GM19023 (cell line): ENCODE data around the gene GPR107.
A peak's percentile ranks its signal among the peaks of the same experiment; 100 is the strongest.

ENCODE experiments used
- ATAC-seq: cut with Tn5 transposase; IDR thresholded peaks from one replicate; pipeline ENCODE4 v1.9.1; 2021; ENCODE audit warnings: mild to moderate bottlenecking, moderate library complexity; ENCODE audit not compliant: unreplicated experiment

The GPR107 gene

DNA sequence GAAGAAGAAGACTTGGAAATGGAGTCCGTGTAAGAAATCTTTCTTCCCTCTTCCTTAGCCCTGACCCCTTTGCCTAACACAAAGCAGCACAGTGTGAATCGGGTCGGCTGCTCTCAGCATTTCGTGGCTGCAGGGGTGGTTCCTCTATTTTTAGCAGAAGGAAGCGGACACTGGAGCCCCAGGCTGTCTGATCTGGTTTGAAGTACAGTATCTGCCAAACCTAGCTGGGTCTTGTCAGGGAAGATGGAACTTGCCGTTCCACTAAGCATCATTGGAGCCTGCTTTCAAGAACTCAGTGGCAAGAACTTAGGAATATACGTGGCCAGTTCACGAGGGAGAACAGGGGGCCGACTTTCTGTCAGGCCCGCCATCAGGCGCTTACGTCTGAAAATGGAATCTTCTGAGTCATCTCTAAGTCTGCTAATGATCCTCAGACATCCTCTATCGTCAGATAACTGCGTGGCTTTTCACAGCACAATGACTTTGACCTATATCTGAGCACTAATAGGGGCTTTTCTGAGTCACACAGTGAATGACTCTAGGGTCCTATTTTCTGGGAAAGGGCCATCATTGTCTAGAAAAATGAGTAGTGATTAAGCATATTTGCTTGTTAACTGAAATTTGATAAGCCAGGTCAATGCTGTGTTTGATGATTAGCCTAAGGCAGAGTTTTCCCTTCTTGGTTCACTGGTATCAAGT lies 75.2 kb downstream of the GPR107 start:
- peak; percentile 67 for ATAC-seq

DNA sequence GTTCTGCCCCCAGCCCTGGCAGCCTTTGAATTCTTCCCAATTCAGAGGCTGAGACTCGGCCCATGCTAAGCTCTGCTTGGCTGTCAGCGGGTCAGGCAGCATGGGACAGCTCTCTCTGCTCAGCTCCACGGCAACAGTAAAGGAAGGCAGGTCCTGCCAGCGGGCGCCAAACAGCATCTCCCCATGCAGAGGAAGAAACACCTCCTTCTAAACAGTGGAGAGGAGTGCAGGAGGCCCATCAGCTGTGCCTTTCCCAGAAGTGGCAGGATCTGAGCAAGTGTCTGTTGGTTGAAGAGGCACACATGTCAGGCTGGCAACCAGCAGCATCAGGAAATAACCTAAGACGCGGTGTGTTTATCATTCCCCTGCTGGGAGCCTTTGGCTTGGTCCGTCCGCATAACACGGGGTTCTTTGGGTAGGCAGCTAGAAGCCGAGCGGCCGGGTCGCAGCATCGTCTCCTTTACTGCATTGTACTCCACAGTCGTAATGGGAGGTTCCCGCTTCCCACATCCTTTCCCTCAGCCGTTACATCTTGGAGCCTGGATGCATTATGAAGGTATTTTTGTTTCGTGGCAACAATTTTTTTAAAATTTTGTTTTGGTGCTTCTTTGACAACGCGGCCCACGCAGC lies 75.8 kb downstream of the GPR107 start:
- ATAC-seq = no peak

DNA sequence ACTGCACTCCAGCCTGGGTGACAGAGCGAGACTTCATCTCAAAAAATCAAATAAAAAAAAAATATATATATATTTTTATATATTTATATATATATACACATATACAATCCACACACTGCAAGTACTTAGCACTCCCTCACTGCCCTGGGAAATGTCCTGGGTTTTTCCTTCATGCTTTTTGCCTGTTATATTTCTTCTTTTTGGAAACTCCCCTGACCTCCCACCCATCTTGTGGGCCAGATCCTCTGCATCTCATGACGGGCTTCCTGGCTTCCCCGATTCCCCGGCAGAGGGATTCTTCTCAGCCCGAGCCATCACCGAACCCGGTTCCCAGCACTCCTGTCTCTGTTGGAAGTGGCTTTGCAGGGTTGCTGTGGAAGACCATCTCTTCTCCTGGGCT lies 79.0 kb downstream of the GPR107 start:
- no peak for ATAC-seq

DNA sequence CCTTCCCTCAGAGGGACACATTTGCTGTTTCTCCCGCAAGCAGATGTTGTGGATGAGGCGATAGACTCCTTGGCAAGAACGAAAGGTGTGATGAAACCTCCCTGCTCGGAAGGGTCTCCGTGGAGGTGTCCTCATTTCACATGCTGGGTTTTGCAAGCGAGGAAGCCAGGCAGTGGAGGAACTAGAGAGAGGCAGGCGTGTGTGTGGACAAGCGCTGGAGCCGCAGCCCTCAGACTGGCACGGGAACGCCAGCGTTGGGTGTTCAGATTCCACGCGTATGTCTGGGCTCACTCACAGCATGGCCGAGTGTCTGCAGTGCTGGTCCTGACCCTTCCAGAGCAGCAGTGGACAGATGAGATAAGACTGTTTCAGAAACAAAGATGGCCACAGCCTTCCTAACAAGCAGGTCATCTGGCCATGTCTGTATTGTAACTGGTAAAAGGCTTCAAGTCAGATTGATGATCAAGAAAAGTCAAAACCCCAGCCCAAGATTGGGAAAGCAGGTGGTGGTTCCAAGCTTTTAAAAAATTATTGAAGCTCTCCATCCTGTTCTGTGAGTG lies 83.5 kb downstream of the GPR107 start:
- ATAC-seq = no peak

DNA sequence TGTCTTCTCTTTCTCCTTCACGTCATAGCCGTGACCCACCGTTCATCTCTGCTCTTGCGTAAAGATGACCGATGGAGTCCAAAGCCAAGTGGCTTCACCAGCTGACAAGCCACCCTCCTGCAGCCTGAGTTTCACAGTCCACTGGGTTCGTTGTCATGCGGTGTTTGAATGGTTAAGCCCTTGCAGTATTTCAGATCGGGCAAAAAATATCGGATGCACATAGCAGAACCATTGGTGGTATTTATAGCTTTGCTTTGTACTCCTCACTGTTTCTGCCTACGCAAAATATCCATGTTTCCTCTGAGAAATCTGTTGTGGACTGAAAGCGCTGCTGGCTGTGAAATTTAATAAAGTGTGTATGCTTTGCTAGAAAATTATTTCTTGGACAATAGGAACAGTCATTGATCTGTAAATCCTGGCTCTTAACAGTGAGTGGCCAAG lies 84.0 kb downstream of the GPR107 start:
- no peak for ATAC-seq

DNA sequence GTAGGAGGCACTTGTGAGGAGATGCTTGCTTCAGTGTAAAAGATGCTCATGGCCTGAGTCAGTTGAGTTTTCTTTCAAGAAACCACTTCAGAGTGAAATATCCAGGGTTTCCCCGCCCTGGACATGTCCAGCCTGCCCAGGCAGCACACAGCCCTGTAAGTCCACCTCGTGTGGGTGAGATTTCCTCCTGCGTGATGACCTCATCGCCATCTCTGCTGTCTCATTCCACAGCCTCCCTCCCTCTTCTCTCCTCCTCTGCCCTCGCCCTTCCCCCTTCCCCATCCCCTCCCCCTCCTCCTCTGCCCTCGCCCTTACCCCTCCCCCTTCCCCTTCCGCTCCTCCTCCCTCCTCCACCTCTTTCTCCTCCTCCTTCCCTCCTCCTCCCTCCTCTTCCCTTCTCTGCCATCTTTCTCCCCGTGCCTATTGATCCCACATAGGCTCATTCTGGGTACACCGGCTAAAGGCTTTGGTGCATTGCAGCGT lies 84.5 kb downstream of the GPR107 start:
- no peak for ATAC-seq

DNA sequence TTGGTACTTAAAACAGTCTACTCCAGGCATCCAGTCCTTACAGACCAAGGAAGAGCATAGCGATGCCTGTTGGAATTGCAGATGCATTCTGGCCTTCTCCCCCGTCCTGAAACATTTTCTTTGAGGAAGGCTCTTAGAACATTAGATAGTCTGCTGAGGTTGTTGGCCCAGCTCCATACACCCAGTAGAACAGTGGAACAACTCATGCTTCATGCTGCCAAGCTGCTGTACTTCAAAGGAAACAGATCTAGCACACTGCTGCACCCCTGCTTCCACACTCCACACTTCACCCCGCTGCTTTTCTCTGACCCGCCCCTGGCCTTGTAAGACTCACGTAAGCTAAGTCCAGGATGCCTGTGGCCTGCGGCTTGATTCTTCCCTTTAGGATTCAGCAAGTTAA lies 85.1 kb downstream of the GPR107 start:
- ATAC-seq = no peak

DNA sequence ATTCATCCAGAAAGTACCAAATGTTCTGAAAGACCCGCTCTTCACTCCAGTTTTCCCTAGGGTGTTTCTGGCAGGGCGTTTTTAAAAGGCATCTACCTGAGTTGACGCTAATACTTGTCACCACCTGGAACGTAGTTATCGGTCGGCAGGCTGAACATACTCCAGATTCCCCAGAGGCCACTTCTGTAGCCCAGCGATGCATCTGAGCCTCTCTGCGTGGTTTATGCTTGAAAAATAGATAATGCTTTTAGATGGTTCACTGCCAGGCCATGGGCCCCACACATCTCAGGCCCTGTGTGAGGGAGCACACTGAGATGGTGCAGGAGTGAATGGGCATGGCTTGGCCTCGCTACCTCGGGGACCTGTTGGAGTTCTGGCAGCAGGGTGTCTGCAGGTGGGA lies 85.5 kb downstream of the GPR107 start:
- no peak for ATAC-seq

DNA sequence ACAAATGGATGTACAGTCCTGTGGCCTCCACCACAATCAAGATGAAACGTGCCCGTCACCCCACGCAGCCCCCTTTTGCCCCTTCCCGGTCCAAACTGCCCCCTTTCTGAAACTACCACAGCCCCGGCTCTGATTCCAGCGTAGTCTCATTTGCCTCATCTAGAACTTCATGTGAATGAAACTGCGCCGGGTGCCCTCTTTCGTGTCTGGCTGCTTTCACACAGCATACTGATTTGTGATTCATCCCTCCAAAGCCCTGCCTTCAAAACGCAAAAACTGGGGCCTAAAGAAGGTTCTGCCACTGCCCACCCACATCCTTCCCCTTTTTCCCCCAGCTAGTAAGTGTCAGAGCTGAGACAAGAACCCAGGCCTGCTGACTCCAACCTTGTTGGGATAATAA lies 87.0 kb downstream of the GPR107 start:
- ATAC-seq = no peak

DNA sequence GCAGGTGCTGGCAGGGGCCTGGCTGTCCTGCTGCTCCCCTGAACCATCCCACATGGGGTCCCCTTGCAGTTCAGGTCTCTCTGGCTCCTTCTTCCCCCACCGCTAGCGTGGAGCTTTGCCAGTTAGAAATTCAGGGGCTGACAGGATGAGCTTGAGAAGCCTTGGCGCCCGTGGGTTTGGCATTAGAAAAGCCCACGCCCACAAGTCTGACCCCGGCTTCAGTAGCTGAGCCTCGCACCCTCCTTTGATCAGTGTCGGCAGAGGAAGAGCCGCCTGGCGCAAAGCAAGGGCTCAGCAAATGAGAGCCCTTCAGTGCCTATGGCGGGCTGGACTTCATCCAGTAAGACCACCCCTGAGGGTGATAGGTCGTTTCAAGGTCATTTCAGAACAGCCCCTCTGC lies 88.3 kb downstream of the GPR107 start:
- ATAC-seq = no peak

DNA sequence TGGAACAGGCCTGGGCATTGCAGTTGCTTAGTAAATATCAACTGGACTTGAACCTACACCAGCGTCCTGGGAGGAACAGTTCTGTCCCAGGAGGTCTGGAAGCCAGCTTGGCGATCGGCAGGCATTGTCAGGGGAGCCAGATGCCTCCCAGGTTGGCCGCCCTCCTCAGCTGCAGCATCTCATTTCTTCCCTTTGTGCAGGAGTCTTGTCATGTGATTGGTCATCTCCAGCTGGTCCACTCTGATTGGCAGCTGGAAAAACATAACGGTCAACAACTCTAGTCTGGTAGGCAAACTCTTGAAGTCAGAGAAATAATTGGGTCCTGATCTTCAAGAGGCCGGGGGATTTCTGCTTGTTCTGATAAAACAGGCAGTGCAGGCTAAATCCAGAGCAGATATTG lies 88.9 kb downstream of the GPR107 start:
- ATAC-seq = no peak

DNA sequence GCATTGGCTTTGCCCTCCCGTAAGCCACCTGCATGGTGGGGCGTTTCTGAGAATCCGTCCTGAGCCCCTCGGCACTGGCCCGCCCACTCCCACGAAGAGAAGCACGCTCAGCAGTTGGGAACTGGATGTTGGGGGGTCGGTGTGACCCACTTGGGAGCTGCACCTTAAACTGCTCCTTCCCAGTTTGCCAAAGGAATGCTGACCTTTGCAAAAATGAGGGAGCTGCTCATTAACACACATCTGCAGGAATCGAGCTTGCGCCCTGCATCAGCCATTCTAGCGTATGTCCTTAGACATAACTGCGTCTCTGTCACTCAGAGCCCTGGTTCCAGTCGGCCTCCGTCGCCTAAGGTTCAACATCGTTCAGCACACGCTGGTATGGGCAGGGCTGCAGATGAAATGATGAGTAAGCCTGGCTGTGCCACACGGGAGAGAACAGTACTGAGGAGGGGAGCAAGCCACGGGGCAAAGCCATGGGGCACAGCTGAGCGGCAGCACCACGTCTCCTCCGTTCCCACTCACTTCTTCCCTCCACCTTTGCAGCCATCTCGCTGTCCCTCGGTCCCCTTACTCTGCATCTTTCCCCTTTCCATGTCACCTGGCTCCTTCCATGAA lies 89.7 kb downstream of the GPR107 start:
- ATAC-seq = no peak

DNA sequence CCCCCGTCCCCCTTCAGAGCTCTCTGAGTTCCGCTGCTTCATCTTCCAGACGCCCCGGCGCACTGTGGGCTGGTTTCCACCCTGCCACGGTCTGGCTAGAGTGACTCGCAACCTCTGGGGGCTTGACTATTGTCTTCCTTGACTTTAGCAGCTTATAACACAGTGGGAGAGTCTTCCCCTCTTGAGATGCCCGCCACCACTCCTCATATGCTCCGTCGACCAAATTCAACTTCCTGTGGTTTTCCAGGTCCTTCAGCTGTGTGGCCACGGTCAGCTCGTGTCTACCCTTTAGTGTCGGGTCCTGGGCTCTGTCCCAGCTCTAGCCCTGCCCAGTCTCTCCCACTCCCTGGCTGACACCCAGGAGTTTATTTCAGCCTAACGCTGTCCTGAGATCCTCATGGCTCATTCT lies 90.3 kb downstream of the GPR107 start:
- no peak for ATAC-seq

DNA sequence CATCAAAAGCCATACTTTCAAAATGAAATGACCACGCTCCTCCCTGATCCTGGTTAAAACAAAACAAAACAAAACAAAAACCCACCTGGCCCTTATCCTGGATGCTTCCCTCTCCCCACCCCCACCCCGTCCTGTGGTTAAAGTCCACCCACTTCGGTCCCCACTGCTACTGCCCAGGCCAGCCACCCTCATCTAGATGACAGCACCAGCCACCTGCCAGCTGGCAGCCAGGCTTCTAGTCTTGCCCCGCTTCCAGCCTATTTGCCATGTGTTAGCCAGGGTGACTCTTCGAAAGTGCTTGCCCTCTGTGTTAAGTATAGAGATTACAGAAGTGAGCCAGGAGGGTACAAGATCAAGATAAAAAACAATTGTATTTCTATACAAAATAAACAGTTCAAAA lies 91.0 kb downstream of the GPR107 start:
- ATAC-seq = no peak

DNA sequence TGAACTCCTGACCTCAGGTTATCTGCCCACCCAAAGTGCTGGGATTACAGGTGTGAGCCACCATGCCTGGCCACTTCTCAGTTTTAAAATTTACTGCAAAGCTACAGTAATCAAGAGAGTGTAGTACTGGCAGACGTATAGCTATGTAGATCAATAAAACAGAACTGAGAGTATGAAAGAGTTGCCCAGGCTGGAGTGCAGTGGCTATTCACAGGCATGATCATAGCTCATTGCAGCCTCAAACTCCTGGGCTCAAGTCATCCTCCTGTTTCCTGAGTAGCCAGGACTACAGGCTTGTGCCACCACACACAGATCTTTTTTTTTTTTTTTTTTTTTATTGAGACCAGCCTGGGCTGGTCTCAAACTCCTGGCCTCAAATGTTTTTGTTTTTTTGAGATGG lies 92.0 kb downstream of the GPR107 start:
- ATAC-seq = no peak

DNA sequence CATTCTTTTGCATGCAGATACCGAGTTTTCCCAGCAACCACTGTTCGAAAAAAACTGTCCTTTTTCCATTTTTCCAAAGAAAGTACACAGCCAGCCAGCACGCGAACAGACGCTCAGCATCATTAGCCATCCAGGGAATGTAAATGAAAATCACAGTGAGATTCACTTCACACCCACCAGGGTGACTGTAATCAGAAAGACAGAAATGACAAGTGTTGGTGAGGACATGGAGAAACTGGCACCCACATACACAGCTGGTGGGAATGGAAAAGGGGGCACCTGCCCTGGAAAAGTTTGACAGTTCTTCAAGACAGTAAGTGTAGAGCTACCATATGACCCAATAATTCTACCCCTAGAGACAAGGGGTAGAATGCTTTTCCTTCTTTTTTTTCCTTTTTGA lies 93.5 kb downstream of the GPR107 start:
- ATAC-seq = no peak

DNA sequence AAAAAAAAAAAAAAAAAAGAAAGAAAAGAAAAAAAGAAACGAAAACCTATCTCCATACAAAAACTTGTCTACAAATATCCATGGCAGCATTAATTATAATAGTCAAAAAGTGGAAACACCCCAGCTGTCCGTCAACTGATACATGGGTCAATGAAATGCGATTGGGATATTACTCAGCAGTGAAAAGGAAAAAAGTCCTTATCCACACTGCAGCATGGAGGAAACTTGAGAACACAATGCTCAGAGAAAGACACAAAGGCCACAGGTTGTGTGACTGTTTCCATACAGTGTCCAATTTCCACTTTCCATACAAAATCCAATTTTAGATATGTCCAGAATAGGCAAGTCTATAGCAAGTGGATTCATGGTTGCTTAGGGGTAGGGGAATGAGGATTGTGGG lies 94.2 kb downstream of the GPR107 start:
- no peak for ATAC-seq

DNA sequence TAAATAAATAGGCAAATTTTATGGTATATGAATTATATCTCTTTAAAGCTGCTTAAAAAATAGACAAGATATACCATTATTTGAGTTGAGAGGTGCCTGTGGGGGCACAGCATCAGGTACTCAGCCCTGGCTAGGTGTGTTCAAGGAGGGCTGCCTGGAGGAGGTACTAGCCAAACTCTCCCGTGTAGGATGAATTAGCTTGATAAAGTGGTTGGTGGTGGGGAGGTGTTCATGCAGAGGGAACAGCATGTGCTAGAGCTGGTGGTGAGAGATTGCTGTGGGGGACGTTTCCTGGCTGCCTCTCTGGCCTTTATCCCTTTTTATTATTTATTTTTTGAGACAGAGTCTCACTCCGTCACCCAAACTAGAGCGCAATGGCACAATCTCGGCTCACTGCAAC lies 95.3 kb downstream of the GPR107 start:
- ATAC-seq = no peak

DNA sequence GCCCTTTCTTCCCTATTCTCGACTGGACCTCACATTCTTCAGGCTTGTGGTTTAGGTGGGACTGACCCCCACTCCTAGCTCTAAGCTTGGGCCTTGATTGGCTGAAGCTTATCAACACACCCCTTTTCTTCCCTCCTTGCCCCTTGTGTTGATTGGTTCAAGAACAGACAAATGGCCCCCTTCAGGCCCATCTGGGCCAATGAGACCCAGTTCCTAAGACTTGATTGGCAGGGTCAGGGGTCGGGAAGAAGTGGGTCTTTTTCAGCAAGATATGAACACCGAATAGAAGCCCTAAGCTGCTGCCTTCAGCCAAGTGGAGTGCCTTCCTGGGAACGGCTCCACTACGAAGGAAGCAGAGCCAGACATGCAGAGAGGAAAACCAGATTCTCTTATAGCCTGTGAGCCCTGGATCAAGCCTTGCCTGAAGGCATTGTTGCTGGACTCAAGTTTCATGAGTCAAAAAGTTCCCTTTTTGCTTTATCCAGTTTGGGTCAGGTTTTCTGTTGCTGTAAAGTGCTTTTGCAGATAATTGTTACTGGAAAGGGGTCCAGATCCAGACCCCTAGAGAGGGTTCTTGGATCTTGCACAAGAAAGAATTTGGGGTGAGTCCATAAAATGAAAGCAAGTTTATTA lies 96.1 kb downstream of the GPR107 start:
- ATAC-seq = no peak

DNA sequence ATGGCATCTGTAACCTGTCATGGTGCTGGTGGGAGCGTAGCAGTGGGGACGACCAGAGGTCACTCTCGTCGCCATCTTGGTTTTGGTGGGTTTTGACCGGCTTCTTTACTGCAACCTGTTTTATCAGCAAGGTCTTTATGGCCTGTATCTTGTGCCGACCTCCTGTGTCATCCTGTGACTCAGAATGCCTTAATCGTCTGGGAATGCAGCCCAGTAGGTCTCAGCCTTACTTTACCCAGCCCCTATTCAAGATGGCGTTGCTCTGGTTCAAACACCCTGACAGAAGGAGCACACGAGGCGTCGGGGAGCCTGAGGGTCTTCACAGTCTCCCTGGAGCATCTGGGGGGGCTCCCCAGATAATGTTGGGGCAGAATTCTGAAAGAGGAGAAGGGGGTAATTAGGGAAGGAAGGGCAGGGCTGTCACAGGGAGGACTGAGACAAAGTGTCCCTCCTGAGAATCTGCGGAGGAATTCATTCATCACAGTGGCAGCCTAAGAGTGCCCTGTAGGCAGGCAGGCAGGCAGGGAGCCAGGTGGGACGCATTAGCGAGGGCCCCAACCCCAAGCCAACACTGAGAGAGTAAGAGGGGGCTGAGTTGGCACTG lies 97.2 kb downstream of the GPR107 start:
- ATAC-seq = no peak

DNA sequence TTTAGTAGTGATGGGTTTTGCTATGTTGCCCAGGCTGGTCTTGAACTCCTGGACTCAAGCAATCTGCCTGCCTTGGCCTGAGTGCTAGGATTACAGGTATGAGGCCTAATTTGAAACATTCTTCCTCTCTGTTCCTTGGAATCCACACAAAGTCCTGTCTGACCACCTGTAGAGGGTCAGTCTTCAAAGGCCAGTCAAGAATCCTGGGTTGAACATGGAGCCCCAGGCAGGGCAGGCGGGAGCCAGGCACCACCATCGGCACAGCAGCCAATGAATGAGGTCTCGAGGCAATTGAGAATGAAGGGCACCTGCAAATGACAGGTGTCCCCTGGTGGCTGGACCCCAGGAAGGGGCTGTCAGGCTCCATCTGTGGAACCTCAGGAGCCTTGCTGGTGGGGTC lies 101.1 kb downstream of the GPR107 start:
- ATAC-seq = no peak
